ENCODE data around the gene ZBTB3. TPM values are rescaled to one million over a fixed set of nuclear protein-coding genes. Genes with fewer than 3 reads are reported as not detected.
"Not testable (repeated sequence)": the region's sequence is repeated elsewhere in the genome, so short reads cannot be mapped to it uniquely, and the experiment has no call there.

ZBTB3 gene
- polyA plus RNA-seq, 3 donors = 1.7 to 4.2 (median 2.9) TPM

GRCh38 chr11:62705413-62705812 lies 48.5 kb downstream of the ZBTB3 start:
- H3K27ac ChIP-seq (ENCODE audit: low read depth, low read length) = no peak overlapping the region
- WGBS, 3 donors = 23 to 60% (median 56%) methylated on average over 7 of the region's 7 CpGs

GRCh38 chr11:62703921-62704320 lies 50.0 kb downstream of the ZBTB3 start:
- 73 to 100% (median 87%) methylated on average over 4 of the region's 4 CpGs for WGBS, 3 donors
- not testable (repeated sequence) for H3K27ac ChIP-seq (ENCODE audit: low read depth, low read length)

GRCh38 chr11:62702246-62702645 lies 51.7 kb downstream of the ZBTB3 start:
- WGBS, 3 donors = 67 to 90% (median 71%) methylated on average over 8 to 11 of the region's 11 CpGs
- H3K27ac ChIP-seq (ENCODE audit: low read depth, low read length) = no peak overlapping the region

Other genes with a start within 250 kb of the ZBTB3 start
- gene AHNAK, start 207.4 kb downstream of the ZBTB3 start, polyA plus RNA-seq = 100 to 1,000 TPM in 2 of 3 donors, 10 to 100 TPM in 1; 27.1 to 199 (median 193) TPM
- gene EEF1G, start 180.3 kb downstream of the ZBTB3 start, polyA plus RNA-seq = 1,000 to 10,000 TPM; 1,025 to 2,248 (median 1,633) TPM
- gene TUT1, start 162.6 kb downstream of the ZBTB3 start, polyA plus RNA-seq = 10 to 100 TPM; 15.8 to 16.2 (median 15.9) TPM
- gene MTA2, start 152.3 kb downstream of the ZBTB3 start, polyA plus RNA-seq = 10 to 100 TPM; 17.3 to 72.4 (median 48.1) TPM
- gene EML3, start 141.4 kb downstream of the ZBTB3 start, polyA plus RNA-seq = 100 to 1,000 TPM in 1 of 3 donors, 10 to 100 TPM in 2; 23.6 to 103 (median 79.4) TPM
- 10 to 100 TPM in 2 of 3 donors, 1 to 10 TPM in 1; 3.6 to 25.6 (median 21.1) TPM for gene ROM1, start 140.9 kb downstream of the ZBTB3 start, polyA plus RNA-seq
- 10 to 100 TPM; 25.0 to 42.7 (median 39.8) TPM for gene B3GAT3, start 132.2 kb downstream of the ZBTB3 start, polyA plus RNA-seq
- gene GANAB, start 107.5 kb downstream of the ZBTB3 start, polyA plus RNA-seq = 100 to 1,000 TPM in 1 of 3 donors, 10 to 100 TPM in 2; 61.7 to 122 (median 86.9) TPM
- 10 to 100 TPM in 1 of 3 donors, 1 to 10 TPM in 2; 6.6 to 12.2 (median 7.8) TPM for gene INTS5, start 100.9 kb downstream of the ZBTB3 start, polyA plus RNA-seq
- gene C11orf98, start 89.0 kb downstream of the ZBTB3 start, polyA plus RNA-seq = 10 to 100 TPM; 46.5 to 78.3 (median 72.4) TPM
- 10 to 100 TPM in 2 of 3 donors, 1 to 10 TPM in 1; 9.7 to 18.6 (median 11.6) TPM for gene CSKMT, start 88.8 kb downstream of the ZBTB3 start, polyA plus RNA-seq
- 10 to 100 TPM in 2 of 3 donors, 1 to 10 TPM in 1; 9.4 to 16.0 (median 10.2) TPM for gene UQCC3, start 82.5 kb downstream of the ZBTB3 start, polyA plus RNA-seq
- gene LBHD1, start 81.9 kb downstream of the ZBTB3 start, polyA plus RNA-seq = 1 to 10 TPM; 2.4 to 5.2 (median 4.4) TPM
- gene UBXN1, start 75.1 kb downstream of the ZBTB3 start, polyA plus RNA-seq = 100 to 1,000 TPM; 127 to 237 (median 188) TPM
- gene LRRN4CL, start 64.6 kb downstream of the ZBTB3 start, polyA plus RNA-seq = 10 to 100 TPM in 2 of 3 donors, 1 to 10 TPM in 1; 4.3 to 39.1 (median 17.7) TPM
- gene BSCL2, start 46.7 kb downstream of the ZBTB3 start, polyA plus RNA-seq = 10 to 100 TPM; 45.9 to 61.7 (median 46.3) TPM
- gene GNG3, start 46.5 kb downstream of the ZBTB3 start, polyA plus RNA-seq = under 1 TPM in 2 of 3 donors, not detected in 1; 0.09 to 0.12 TPM
- gene HNRNPUL2, start 26.7 kb downstream of the ZBTB3 start, polyA plus RNA-seq = 10 to 100 TPM; 17.2 to 34.2 (median 23.1) TPM
- gene TTC9C, start 25.7 kb downstream of the ZBTB3 start, polyA plus RNA-seq = 10 to 100 TPM; 15.1 to 30.1 (median 16.2) TPM
- 100 to 1,000 TPM in 1 of 3 donors, 10 to 100 TPM in 2; 53.7 to 104 (median 86.3) TPM for gene POLR2G, start 7.4 kb upstream of the ZBTB3 start, polyA plus RNA-seq
- gene TAF6L, start 17.2 kb upstream of the ZBTB3 start, polyA plus RNA-seq = 10 to 100 TPM; 13.1 to 18.2 (median 14.7) TPM
- 10 to 100 TPM; 46.0 to 65.1 (median 48.4) TPM for gene TMEM179B, start 33.2 kb upstream of the ZBTB3 start, polyA plus RNA-seq
- gene TMEM223, start 37.8 kb upstream of the ZBTB3 start, polyA plus RNA-seq = 10 to 100 TPM; 16.2 to 19.9 (median 19.3) TPM
- 10 to 100 TPM; 45.1 to 85.1 (median 68.3) TPM for gene NXF1, start 51.3 kb upstream of the ZBTB3 start, polyA plus RNA-seq
- 10 to 100 TPM; 29.6 to 40.2 (median 32.2) TPM for gene STX5, start 77.9 kb upstream of the ZBTB3 start, polyA plus RNA-seq
- not detected for gene TEX54, start 78.7 kb upstream of the ZBTB3 start, polyA plus RNA-seq
- 10 to 100 TPM; 21.3 to 52.5 (median 37.5) TPM for gene WDR74, start 85.4 kb upstream of the ZBTB3 start, polyA plus RNA-seq
- 100 to 1,000 TPM in 2 of 3 donors, 10 to 100 TPM in 1; 62.6 to 146 (median 103) TPM for gene SLC3A2, start 126.7 kb upstream of the ZBTB3 start, polyA plus RNA-seq
- under 1 TPM in 1 of 3 donors, not detected in 2; 0.10 TPM for gene CHRM1, start 167.2 kb upstream of the ZBTB3 start, polyA plus RNA-seq
- gene SLC22A6, start 230.8 kb upstream of the ZBTB3 start, polyA plus RNA-seq = not detected

Data from adipose tissue (tissue), 3 donors.